ENCODE data around the gene DNAJB5. TPM values are rescaled to one million over a fixed set of nuclear protein-coding genes. Genes with fewer than 3 reads are reported as not detected.
"Not testable (repeated sequence)": the region's sequence is repeated elsewhere in the genome, so short reads cannot be mapped to it uniquely, and the experiment has no call there.

The DNAJB5 gene
- total and polyA plus RNA-seq, 3 experiments from 2014 or later = 2.4 to 3.7 (median 3.3) TPM

DNA sequence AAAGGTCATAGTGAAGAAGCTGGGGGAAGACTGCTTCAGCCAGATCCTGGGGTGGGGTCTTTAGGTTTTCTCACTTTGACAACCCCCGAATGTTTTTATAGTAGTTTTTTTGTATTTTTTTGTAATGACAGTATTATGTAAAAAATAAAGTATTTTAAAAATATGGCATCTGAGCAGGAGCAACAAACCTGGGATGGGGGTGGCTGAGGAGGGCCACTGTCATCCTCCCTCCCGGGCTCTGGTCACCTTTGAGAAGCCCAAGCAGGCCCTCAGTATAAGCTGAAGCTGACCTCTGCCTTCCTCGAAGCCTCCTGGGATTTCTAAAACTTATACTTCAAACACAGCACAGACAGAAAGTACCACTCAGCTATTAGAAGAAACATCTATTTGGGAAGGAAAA is 8.7 kb downstream of the DNAJB5 start:
- H3K4me3 ChIP-seq (ENCODE audit: low read length) = no peak overlapping the region
- no peaks in the 10 kb centered on the region for H3K4me1 ChIP-seq (ENCODE audit: insufficient read depth, low read length)
- H3K27ac ChIP-seq (ENCODE audit: low read depth, low read length) = no peak overlapping the region
- H3K36me3 Mint-ChIP-seq = peaks cover 0 to 7% (median 5%) of the 10 kb centered on the region in 3 donors
- ChIA-PET POLR2A (no interaction called here), CTCF (interaction anchor here (0.8 to 1.6 kb wide), 2 partner anchors 13 to 14 kb away, joined by 3 to 4 read pairs; no protein-coding TSS in a partner anchor)
- no peaks in the 10 kb centered on the region for H3K27me3 ChIP-seq (ENCODE audit: insufficient read depth, low read length, poor library complexity, severe bottlenecking)
- H3K27me3 Mint-ChIP-seq = no peaks in the 10 kb centered on the region
- H3K36me3 ChIP-seq (ENCODE audit: insufficient read depth, low read length) = no peaks in the 10 kb centered on the region
- no peak for DNase-seq
- no peaks in the 10 kb centered on the region for H3K9me3 ChIP-seq (ENCODE audit: low read length)
- no peaks in the 10 kb centered on the region for H3K4me1 Mint-ChIP-seq
- no peaks in the 10 kb centered on the region for H3K9me3 Mint-ChIP-seq
- H3K4me3 Mint-ChIP-seq = no peak overlapping the region
- no peak overlapping the region for H3K27ac Mint-ChIP-seq

DNA sequence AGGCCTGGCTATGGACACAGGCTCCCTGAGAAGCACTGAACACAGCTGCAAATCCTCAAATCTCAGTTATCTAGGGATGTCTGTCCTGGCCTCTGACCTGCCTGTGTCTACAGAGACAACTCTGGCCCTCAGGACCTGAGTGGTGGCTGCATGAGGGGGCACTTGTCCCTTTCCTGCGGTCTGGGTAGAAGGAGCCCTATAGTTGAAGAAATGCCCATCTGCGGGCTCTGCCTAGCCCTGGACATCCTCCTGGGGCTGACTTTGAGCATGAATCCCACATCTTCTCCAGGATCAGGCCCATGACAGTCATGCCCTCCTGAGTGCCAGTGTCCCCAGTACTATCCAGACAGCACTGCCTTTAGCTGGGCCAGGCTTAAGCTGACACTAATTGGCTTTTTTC is 10.0 kb downstream of the DNAJB5 start:
- no peaks in the 10 kb centered on the region for H3K9me3 ChIP-seq (ENCODE audit: low read length)
- no peak overlapping the region for H3K27ac Mint-ChIP-seq
- H3K4me3 Mint-ChIP-seq = no peak overlapping the region
- no peak overlapping the region for H3K27ac ChIP-seq (ENCODE audit: low read depth, low read length)
- ChIA-PET POLR2A (no interaction called here), CTCF (interaction anchor here (1.0 kb wide), 1 partner anchor 15 kb away, joined by 3 read pairs; no protein-coding TSS in a partner anchor)
- H3K27me3 Mint-ChIP-seq = no peaks in the 10 kb centered on the region
- H3K9me3 Mint-ChIP-seq = no peaks in the 10 kb centered on the region
- no peaks in the 10 kb centered on the region for H3K27me3 ChIP-seq (ENCODE audit: insufficient read depth, low read length, poor library complexity, severe bottlenecking)
- H3K4me1 ChIP-seq (ENCODE audit: insufficient read depth, low read length) = no peaks in the 10 kb centered on the region
- H3K36me3 Mint-ChIP-seq = peaks cover 0 to 7% (median 5%) of the 10 kb centered on the region in 3 donors
- H3K4me3 ChIP-seq (ENCODE audit: low read length) = no peak overlapping the region
- H3K4me1 Mint-ChIP-seq = no peaks in the 10 kb centered on the region
- no peak for DNase-seq
- no peaks in the 10 kb centered on the region for H3K36me3 ChIP-seq (ENCODE audit: insufficient read depth, low read length)

DNA sequence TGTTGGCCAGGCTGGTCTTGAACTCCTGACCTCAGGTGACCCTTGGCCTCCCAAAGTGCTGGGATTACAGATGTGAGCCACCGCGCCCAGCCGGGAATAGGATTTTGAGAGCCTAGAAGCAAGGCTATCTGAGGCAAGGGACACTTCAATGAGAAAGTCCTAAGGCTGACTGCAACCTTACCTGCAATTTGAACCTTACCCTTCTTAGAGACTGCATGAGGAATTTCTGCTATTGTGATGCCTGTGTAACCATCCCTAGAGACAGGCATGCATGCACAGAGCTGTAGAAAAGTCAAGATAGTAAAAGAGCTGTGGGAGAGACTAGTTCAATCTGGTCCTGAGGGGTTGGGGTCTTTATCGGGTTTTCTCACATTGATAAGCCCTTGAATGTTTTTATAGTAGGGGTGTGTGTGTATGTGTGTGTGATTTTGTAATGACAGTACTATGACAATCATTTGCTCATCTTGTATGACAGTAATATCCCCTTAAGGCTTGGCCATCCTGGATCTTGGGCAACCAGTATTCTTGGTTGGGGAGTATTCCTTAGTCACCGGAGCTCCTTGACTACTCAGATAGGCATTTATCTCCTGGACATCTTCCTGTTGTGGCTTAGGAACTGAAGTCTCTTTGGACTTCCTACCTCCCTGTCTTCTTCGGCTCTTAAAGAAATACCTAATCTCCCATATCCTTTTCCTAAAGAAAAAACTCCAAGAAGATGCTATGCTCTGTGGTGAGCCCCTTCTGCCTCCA is 11.2 kb downstream of the DNAJB5 start:
- POLR2A ChIA-PET = no interaction called here
- no peaks in the 10 kb centered on the region for H3K4me1 Mint-ChIP-seq

DNA sequence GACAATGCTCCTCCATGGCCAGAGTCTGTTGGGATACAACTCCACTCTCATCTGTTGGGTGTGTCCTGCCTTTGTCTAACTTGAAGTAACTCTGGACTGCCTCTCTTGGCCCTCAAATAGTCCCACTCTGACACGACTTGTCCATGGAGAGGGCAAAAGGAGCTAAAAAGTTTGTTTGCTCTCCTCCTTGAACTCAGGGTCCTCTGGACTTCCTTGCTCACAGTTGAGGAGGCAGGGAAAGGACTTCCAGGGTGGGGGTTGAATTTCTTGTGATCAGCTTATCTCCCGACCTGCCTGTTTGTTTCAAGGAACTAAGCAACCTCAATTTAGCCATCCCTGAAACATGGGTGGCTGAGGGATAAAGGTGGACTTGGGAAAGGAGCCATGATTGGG is 11.7 kb downstream of the DNAJB5 start:
- Mint-ChIP-seq H3K4me1 (no peaks in the 10 kb centered on the region), H3K27ac (no peak overlapping the region), H3K9me3 (no peaks in the 10 kb centered on the region), H3K36me3 (peaks cover 0 to 7% (median 5%) of the 10 kb centered on the region in 3 donors), H3K4me3 (no peak overlapping the region), H3K27me3 (no peaks in the 10 kb centered on the region)
- DNase-seq = no peak
- POLR2A ChIA-PET = no interaction called here
- H3K9me3 ChIP-seq (ENCODE audit: low read length) = no peaks in the 10 kb centered on the region
- CTCF ChIA-PET = interaction anchor here (1.1 to 1.4 kb wide), 2 partner anchors 9 to 16 kb away, joined by 3 to 5 read pairs; no protein-coding TSS in a partner anchor
- peak overlapping the region; percentile 12 for H3K27ac ChIP-seq (ENCODE audit: low read depth, low read length)
- no peaks in the 10 kb centered on the region for H3K27me3 ChIP-seq (ENCODE audit: insufficient read depth, low read length, poor library complexity, severe bottlenecking)
- H3K36me3 ChIP-seq (ENCODE audit: insufficient read depth, low read length) = no peaks in the 10 kb centered on the region
- no peaks in the 10 kb centered on the region for H3K4me1 ChIP-seq (ENCODE audit: insufficient read depth, low read length)
- no peak overlapping the region for H3K4me3 ChIP-seq (ENCODE audit: low read length)

More for the DNA sequence above, 11.2 kb downstream of the DNAJB5 start:
- CTCF ChIA-PET = interaction anchor here (1.1 kb wide), 1 partner anchor 16 kb away, joined by 5 read pairs; no protein-coding TSS in a partner anchor
- Mint-ChIP-seq H3K27me3 (no peaks in the 10 kb centered on the region), H3K4me3 (no peak overlapping the region), H3K36me3 (peaks cover 0 to 7% (median 5%) of the 10 kb centered on the region in 3 donors), H3K27ac (no peak overlapping the region), H3K9me3 (no peaks in the 10 kb centered on the region)
- DNase-seq = no peak
- Histone ChIP-seq H3K27me3 (ENCODE audit: insufficient read depth, low read length, poor library complexity, severe bottlenecking) (no peaks in the 10 kb centered on the region), H3K9me3 (ENCODE audit: low read length) (no peaks in the 10 kb centered on the region), H3K27ac (ENCODE audit: low read depth, low read length) (no peak overlapping the region), H3K36me3 (ENCODE audit: insufficient read depth, low read length) (no peaks in the 10 kb centered on the region), H3K4me1 (ENCODE audit: insufficient read depth, low read length) (no peaks in the 10 kb centered on the region), H3K4me3 (ENCODE audit: low read length) (no peak overlapping the region)

DNA sequence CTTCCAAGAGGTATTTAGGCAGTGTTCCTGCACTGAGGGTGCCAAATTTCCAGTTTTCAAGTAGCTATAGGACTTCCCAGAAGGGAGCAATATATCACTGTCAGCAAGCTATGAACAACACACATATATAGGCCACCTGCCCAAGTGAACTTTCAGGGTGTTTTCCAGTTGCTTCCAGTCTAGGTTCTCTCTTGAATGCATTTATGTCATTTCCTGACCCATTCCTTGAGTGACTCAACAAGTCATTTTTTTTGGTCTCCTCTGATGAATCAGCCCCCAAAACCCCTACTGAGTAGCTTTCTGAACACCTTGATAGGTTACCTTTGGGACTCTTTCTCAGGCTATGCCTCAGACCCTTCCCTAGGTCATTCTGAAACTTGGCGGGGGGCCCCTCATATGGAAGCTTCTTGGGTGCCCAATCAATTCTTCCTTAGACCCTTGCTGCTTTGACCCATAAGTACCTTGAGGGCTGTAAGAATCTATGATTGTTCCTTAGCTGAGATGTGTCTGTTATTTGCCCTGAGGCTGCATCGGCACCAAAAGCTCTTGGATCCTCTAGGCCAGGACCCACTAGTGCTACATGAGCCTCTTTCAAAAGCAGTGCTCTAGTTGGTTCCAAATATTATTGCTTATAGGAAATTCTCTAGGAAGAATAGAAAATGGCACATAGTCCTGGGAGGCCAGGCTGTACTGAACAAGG is 12.4 kb downstream of the DNAJB5 start:
- Mint-ChIP-seq H3K27me3 (no peaks in the 10 kb centered on the region), H3K9me3 (no peaks in the 10 kb centered on the region), H3K36me3 (peaks cover 0 to 5% (median 2%) of the 10 kb centered on the region in 3 donors), H3K4me3 (no peak overlapping the region), H3K27ac (no peak overlapping the region), H3K4me1 (no peaks in the 10 kb centered on the region)
- ChIA-PET CTCF (interaction anchor here (1.4 kb wide), 2 partner anchors 8 to 17 kb away, joined by 3 to 4 read pairs; no protein-coding TSS in a partner anchor), POLR2A (no interaction called here)
- H3K4me1 ChIP-seq (ENCODE audit: insufficient read depth, low read length) = no peaks in the 10 kb centered on the region
- no peak overlapping the region for H3K4me3 ChIP-seq (ENCODE audit: low read length)
- H3K9me3 ChIP-seq (ENCODE audit: low read length) = no peaks in the 10 kb centered on the region
- no peak for DNase-seq
- no peaks in the 10 kb centered on the region for H3K36me3 ChIP-seq (ENCODE audit: insufficient read depth, low read length)
- peak overlapping the region; percentile 12 for H3K27ac ChIP-seq (ENCODE audit: low read depth, low read length)
- H3K27me3 ChIP-seq (ENCODE audit: insufficient read depth, low read length, poor library complexity, severe bottlenecking) = no peaks in the 10 kb centered on the region

DNA sequence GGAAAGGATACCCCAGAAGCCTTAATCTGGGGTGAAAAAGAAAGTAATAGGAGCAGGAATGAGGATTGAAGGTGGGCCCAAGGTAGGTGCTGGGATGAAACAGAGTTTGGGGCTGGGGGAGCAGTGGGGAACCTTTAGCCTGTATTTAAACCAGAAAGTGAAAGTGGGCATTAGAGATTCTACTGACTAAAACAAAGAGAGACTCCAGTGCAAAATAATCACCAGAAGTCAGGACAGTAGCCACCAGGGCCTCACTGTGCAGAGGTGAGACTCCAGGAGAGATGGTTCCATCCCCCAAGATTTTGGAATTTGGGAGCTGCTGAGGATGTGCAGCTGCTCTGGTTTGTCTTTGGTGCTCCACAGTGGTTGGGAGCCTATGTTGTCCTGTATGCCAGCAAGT is 13.1 kb downstream of the DNAJB5 start:
- no peaks in the 10 kb centered on the region for H3K36me3 ChIP-seq (ENCODE audit: insufficient read depth, low read length)
- CTCF ChIA-PET = interaction anchor here (1.4 kb wide), 2 partner anchors 8 to 18 kb away, joined by 3 to 4 read pairs; no protein-coding TSS in a partner anchor
- DNase-seq = no peak
- no peak overlapping the region for H3K4me3 Mint-ChIP-seq
- H3K9me3 ChIP-seq (ENCODE audit: low read length) = no peaks in the 10 kb centered on the region
- H3K9me3 Mint-ChIP-seq = no peaks in the 10 kb centered on the region
- POLR2A ChIA-PET = no interaction called here
- H3K27ac Mint-ChIP-seq = no peak overlapping the region
- no peaks in the 10 kb centered on the region for H3K4me1 Mint-ChIP-seq
- H3K27ac ChIP-seq (ENCODE audit: low read depth, low read length) = no peak overlapping the region
- H3K27me3 ChIP-seq (ENCODE audit: insufficient read depth, low read length, poor library complexity, severe bottlenecking) = no peaks in the 10 kb centered on the region
- H3K36me3 Mint-ChIP-seq = peaks cover 0 to 10% (median 0%) of the 10 kb centered on the region in 3 donors
- no peak overlapping the region for H3K4me3 ChIP-seq (ENCODE audit: low read length)
- H3K27me3 Mint-ChIP-seq = no peaks in the 10 kb centered on the region
- no peaks in the 10 kb centered on the region for H3K4me1 ChIP-seq (ENCODE audit: insufficient read depth, low read length)

DNA sequence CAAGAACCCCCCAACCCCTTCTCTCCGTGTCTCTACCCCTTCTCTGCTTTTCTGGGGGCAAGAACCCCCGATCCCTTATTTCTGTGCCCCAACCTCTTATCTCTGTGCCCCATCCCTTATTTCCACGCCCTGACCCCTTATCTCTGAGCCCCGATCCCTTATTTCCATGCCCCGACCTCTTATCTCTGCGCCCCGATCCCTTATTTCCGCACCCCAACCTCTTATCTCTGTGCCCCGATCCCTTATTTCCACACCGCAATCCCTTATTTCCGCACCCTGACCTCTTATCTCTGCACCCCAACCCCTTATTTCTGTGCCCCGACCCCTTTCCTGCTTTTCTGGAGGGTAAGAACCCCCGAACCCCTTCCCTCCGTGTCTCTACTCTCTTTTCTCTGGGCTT is 14.8 kb downstream of the DNAJB5 start:
- H3K27me3 ChIP-seq (ENCODE audit: insufficient read depth, low read length, poor library complexity, severe bottlenecking); H3K4me1 Mint-ChIP-seq; H3K4me1 ChIP-seq (ENCODE audit: insufficient read depth, low read length); CTCF ChIA-PET; POLR2A ChIA-PET; H3K27ac ChIP-seq (ENCODE audit: low read depth, low read length); H3K27me3 Mint-ChIP-seq; H3K9me3 ChIP-seq (ENCODE audit: low read length); H3K4me3 Mint-ChIP-seq; H3K36me3 ChIP-seq (ENCODE audit: insufficient read depth, low read length); H3K4me3 ChIP-seq (ENCODE audit: low read length); H3K9me3 Mint-ChIP-seq; DNase-seq; H3K27ac Mint-ChIP-seq: not testable (repeated sequence)
- peaks cover 0 to 13% (median 12%) of the 10 kb centered on the region in 3 donors for H3K36me3 Mint-ChIP-seq

DNA sequence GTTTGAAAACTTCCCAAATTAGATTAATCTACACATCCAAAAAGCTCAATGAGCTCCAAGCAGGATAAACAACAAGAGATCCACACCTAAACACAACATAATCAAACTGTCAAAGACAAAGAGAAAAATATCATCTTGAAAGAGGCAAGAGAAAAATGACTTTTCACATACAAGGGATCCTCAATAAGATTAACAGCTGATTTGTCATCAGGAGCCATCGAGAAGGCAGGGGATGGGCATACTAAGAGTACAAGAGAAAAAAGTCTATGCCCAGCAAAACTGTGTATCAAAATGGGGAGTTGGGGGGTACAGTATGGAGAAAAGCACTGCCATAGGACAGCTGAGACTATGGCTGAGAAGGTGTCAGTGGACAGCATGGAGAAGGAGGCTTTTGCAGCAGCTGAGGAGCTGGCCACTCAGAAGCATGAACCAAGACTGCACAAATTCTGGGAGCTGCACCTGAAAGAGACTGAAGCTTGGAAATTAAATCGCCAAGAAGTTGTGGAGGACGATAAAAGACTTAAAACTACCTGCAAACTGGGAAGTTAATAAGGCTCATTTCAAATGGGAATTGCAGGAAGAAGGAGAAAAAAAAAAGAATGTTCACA is 20.9 kb downstream of the DNAJB5 start:
- H3K4me3 ChIP-seq (ENCODE audit: low read length) = no peak overlapping the region
- no peaks in the 10 kb centered on the region for H3K4me1 ChIP-seq (ENCODE audit: insufficient read depth, low read length)
- no peaks in the 10 kb centered on the region for H3K9me3 ChIP-seq (ENCODE audit: low read length)
- H3K36me3 ChIP-seq (ENCODE audit: insufficient read depth, low read length) = no peaks in the 10 kb centered on the region
- Mint-ChIP-seq H3K27me3 (no peaks in the 10 kb centered on the region), H3K27ac (peak overlapping the region in 1 of 8 donors; percentile 56), H3K4me1 (peaks cover 0 to 5% (median 0%) of the 10 kb centered on the region in 3 donors), H3K9me3 (peaks cover 14 to 26% (median 21%) of the 10 kb centered on the region in 5 donors), H3K4me3 (no peak overlapping the region), H3K36me3 (peaks cover 40 to 48% (median 44%) of the 10 kb centered on the region in 3 donors)
- no peak for DNase-seq
- no peaks in the 10 kb centered on the region for H3K27me3 ChIP-seq (ENCODE audit: insufficient read depth, low read length, poor library complexity, severe bottlenecking)
- ChIA-PET POLR2A (interaction anchor here (0.6 kb wide), 1 partner anchor 18 kb away, joined by 3 read pairs; no protein-coding TSS in a partner anchor), CTCF (interaction anchor here (1.0 to 1.1 kb wide), 2 partner anchors 9 to 34 kb away, joined by 3 read pairs; no protein-coding TSS in a partner anchor)
- H3K27ac ChIP-seq (ENCODE audit: low read depth, low read length) = no peak overlapping the region
